ENCODE measurements around the gene PDGFRB.

The PDGFRB gene

GRCh38 chr5:150133581-150134197 is 22.0 kb downstream of the PDGFRB start:
- no peak for TF ChIP-seq POLR2A (IDR thresholded peaks at IDR 0.05; ENCODE audit: extremely low read depth, insufficient read length)
- no peak for TF ChIP-seq MYC (IDR thresholded peaks at IDR 0.05; ENCODE audit: low read depth, low read length)
- no peak for TF ChIP-seq CTCF (IDR thresholded peaks at IDR 0.05; ENCODE audit: low read depth, low read length)
- no peak for TF ChIP-seq MAX (IDR thresholded peaks at IDR 0.05; ENCODE audit: low read depth, low read length)
- no peak overlapping the region for H3K4me3 ChIP-seq (ENCODE audit: low read depth, low read length)
- DNase-seq (ENCODE audit: low read depth), result no peak

- no peak overlapping the region for H3K4me3 ChIP-seq (ENCODE audit: low read depth, low read length)
- DNase-seq (ENCODE audit: low read depth), result no peak
- TF ChIP-seq MAX (IDR thresholded peaks at IDR 0.05; ENCODE audit: low read depth, low read length), result no peak
- TF ChIP-seq CTCF (IDR thresholded peaks at IDR 0.05; ENCODE audit: low read depth, low read length), result no peak
- TF ChIP-seq MYC (IDR thresholded peaks at IDR 0.05; ENCODE audit: low read depth, low read length), result no peak
- no peak for TF ChIP-seq POLR2A (IDR thresholded peaks at IDR 0.05; ENCODE audit: extremely low read depth, insufficient read length)
Observed at GRCh38 chr5:150132740-150133139, 22.9 kb downstream of the PDGFRB start.

DNA sequence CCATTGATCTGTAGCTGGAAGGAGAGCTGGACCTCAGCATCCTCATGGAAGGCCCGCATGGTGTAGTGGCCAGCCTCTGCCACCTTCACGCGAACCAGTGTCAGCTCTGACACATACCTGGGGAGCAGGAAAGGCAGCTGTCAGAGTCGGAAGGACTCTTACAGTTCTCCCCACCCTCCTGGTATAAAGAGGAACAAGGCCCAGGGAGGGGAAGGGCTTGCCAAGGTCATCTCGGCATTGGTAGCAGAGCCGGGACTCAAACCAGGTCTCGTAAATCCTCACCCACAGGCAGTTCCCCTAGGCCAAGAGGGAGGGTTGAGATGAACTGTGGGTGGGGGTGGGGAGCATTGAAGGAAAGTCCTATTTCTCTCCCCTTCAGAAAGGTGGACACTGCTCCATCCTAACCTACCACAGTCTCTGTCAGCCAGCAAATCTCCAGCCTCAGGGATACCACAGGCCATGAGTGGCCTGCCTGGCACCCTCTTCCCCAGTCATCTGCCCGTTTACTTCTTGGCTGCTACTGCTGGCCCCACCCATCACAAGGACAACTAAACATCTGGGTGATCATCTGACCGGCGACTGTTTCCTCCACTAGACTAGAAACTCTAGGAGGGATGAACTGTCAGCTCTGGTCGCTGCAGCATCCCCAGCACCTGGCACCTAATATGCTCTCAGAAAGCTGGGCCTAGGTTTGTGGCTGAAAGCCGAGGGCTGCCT is 23.5 kb downstream of the PDGFRB start:
- peak; percentile 90 for DNase-seq (ENCODE audit: low read depth)
- no peak overlapping the region for H3K4me3 ChIP-seq (ENCODE audit: low read depth, low read length)
- TF ChIP-seq MAX (IDR thresholded peaks at IDR 0.05; ENCODE audit: low read depth, low read length) (no peak), MYC (IDR thresholded peaks at IDR 0.05; ENCODE audit: low read depth, low read length) (no peak), POLR2A (IDR thresholded peaks at IDR 0.05; ENCODE audit: extremely low read depth, insufficient read length) (no peak), CTCF (IDR thresholded peaks at IDR 0.05; ENCODE audit: low read depth, low read length) (no peak)

DNA sequence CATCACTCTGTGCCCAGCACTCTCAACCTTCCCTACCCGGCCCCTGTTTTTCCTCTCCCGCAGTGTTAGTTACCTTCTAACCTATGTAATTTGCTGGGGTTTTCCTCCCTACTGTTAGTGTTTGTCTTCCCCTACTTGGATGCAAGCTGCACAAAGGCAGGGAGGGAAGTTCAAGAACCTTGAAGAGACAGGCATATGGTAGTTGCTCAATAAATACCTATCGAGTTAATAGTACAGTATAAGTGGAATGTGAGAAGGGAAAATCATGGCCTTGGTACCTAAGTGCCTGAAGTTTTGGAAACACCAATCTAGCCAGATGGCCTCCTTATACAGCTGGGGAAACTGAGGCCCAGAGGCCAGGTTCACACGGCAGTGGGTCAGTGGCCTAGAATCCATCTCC is 24.2 kb downstream of the PDGFRB start:
- TF ChIP-seq POLR2A (IDR thresholded peaks at IDR 0.05; ENCODE audit: extremely low read depth, insufficient read length) (no peak), CTCF (IDR thresholded peaks at IDR 0.05; ENCODE audit: low read depth, low read length) (no peak), MYC (IDR thresholded peaks at IDR 0.05; ENCODE audit: low read depth, low read length) (no peak), MAX (IDR thresholded peaks at IDR 0.05; ENCODE audit: low read depth, low read length) (no peak)
- DNase-seq (ENCODE audit: low read depth), result no peak
- H3K4me3 ChIP-seq (ENCODE audit: low read depth, low read length), result no peak overlapping the region

DNA sequence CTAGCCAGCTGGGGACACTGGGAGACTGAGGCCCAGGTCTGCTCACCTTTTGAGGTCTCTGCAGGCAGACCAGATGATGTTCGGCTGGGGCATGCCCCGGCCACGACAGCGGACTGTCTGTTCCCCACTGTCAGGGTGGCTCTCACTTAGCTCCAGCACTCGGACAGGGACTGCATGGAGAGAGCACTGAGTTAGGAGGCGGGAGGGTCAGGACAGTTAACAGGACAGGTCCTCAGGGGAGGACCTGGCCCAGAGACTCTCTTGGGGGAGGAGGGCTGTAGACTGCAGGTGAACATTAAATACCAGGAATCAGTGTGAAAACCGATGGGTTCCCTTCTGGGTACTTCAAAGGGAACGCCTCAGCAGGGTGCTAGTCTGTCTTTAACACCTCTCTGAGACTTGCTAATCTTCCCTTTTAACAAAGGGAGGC is 25.1 kb downstream of the PDGFRB start:
- no peak for DNase-seq (ENCODE audit: low read depth)
- no peak for TF ChIP-seq CTCF (IDR thresholded peaks at IDR 0.05; ENCODE audit: low read depth, low read length)
- TF ChIP-seq MAX (IDR thresholded peaks at IDR 0.05; ENCODE audit: low read depth, low read length), result no peak
- no peak for TF ChIP-seq MYC (IDR thresholded peaks at IDR 0.05; ENCODE audit: low read depth, low read length)
- no peak for TF ChIP-seq POLR2A (IDR thresholded peaks at IDR 0.05; ENCODE audit: extremely low read depth, insufficient read length)
- no peak overlapping the region for H3K4me3 ChIP-seq (ENCODE audit: low read depth, low read length)
